ENCODE data around the gene ZNF367.
A peak's percentile ranks its signal among the peaks of the same experiment; 100 is the strongest.

GRCh38 chr9:96344458-96345180 lies 73.6 kb downstream of the ZNF367 start:
- TF ChIP-seq RFX5 (IDR thresholded peaks at IDR 0.05; ENCODE audit: low read length) = no peak
- TF ChIP-seq, protein P1, sequence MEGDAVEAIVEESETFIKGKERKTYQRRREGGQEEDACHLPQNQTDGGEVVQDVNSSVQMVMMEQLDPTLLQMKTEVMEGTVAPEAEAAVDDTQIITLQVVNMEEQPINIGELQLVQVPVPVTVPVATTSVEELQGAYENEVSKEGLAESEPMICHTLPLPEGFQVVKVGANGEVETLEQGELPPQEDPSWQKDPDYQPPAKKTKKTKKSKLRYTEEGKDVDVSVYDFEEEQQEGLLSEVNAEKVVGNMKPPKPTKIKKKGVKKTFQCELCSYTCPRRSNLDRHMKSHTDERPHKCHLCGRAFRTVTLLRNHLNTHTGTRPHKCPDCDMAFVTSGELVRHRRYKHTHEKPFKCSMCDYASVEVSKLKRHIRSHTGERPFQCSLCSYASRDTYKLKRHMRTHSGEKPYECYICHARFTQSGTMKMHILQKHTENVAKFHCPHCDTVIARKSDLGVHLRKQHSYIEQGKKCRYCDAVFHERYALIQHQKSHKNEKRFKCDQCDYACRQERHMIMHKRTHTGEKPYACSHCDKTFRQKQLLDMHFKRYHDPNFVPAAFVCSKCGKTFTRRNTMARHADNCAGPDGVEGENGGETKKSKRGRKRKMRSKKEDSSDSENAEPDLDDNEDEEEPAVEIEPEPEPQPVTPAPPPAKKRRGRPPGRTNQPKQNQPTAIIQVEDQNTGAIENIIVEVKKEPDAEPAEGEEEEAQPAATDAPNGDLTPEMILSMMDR (IDR thresholded peaks at IDR 0.05) = no peak
- no peak for TF ChIP-seq CHD2 (IDR thresholded peaks at IDR 0.05; ENCODE audit: low read length, partially characterized antibody)
- TF ChIP-seq MAX (IDR thresholded peaks at IDR 0.05; ENCODE audit: low read depth) = peak; percentile 51; the same call in 1 of the 2 replicates
- TF ChIP-seq, protein P2, sequence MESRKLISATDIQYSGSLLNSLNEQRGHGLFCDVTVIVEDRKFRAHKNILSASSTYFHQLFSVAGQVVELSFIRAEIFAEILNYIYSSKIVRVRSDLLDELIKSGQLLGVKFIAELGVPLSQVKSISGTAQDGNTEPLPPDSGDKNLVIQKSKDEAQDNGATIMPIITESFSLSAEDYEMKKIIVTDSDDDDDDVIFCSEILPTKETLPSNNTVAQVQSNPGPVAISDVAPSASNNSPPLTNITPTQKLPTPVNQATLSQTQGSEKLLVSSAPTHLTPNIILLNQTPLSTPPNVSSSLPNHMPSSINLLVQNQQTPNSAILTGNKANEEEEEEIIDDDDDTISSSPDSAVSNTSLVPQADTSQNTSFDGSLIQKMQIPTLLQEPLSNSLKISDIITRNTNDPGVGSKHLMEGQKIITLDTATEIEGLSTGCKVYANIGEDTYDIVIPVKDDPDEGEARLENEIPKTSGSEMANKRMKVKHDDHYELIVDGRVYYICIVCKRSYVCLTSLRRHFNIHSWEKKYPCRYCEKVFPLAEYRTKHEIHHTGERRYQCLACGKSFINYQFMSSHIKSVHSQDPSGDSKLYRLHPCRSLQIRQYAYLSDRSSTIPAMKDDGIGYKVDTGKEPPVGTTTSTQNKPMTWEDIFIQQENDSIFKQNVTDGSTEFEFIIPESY (IDR thresholded peaks at IDR 0.05; ENCODE audit: borderline replicate concordance, low read depth) = no peak
- TF ChIP-seq GABPA (IDR thresholded peaks at IDR 0.05; ENCODE audit: low read depth) = no peak
- TF ChIP-seq, protein P3, sequence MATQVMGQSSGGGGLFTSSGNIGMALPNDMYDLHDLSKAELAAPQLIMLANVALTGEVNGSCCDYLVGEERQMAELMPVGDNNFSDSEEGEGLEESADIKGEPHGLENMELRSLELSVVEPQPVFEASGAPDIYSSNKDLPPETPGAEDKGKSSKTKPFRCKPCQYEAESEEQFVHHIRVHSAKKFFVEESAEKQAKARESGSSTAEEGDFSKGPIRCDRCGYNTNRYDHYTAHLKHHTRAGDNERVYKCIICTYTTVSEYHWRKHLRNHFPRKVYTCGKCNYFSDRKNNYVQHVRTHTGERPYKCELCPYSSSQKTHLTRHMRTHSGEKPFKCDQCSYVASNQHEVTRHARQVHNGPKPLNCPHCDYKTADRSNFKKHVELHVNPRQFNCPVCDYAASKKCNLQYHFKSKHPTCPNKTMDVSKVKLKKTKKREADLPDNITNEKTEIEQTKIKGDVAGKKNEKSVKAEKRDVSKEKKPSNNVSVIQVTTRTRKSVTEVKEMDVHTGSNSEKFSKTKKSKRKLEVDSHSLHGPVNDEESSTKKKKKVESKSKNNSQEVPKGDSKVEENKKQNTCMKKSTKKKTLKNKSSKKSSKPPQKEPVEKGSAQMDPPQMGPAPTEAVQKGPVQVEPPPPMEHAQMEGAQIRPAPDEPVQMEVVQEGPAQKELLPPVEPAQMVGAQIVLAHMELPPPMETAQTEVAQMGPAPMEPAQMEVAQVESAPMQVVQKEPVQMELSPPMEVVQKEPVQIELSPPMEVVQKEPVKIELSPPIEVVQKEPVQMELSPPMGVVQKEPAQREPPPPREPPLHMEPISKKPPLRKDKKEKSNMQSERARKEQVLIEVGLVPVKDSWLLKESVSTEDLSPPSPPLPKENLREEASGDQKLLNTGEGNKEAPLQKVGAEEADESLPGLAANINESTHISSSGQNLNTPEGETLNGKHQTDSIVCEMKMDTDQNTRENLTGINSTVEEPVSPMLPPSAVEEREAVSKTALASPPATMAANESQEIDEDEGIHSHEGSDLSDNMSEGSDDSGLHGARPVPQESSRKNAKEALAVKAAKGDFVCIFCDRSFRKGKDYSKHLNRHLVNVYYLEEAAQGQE (IDR thresholded peaks at IDR 0.05; ENCODE audit: low read depth, low read length) = no peak; the same call in 1 of the 2 replicates
- TF ChIP-seq EP300 (IDR thresholded peaks at IDR 0.05; ENCODE audit: borderline replicate concordance in 1 of 2, low read depth in 1 of 2, low read length in 1 of 2) = peak in 1 of 2 experiments; percentile 48; a peak in 1 of 4 replicates
- no peak for TF ChIP-seq TAF1 (IDR thresholded peaks at IDR 0.05; ENCODE audit: borderline replicate concordance, low read depth, low read length)
- TF ChIP-seq SMC3 (IDR thresholded peaks at IDR 0.05; ENCODE audit: low read depth, low read length) = no peak
- TF ChIP-seq, protein P4, sequence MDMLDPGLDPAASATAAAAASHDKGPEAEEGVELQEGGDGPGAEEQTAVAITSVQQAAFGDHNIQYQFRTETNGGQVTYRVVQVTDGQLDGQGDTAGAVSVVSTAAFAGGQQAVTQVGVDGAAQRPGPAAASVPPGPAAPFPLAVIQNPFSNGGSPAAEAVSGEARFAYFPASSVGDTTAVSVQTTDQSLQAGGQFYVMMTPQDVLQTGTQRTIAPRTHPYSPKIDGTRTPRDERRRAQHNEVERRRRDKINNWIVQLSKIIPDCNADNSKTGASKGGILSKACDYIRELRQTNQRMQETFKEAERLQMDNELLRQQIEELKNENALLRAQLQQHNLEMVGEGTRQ (IDR thresholded peaks at IDR 0.05; ENCODE audit: borderline replicate concordance, low read depth, low read length) = no peak
- no peak for TF ChIP-seq RAD21 (IDR thresholded peaks at IDR 0.05; ENCODE audit: low read length)
